Measurements from ENCODE around the gene GORASP2. TPM values are rescaled to one million over a fixed set of nuclear protein-coding genes. Genes with fewer than 3 reads are reported as not detected.

The GORASP2 gene
- total RNA-seq, 1 experiment from 2014 or later = 143 TPM

GRCh38 chr2:170929686-170930050 lies 615 bp downstream of the GORASP2 start:
- Histone ChIP-seq H3K36me3 (ENCODE audit: control insufficient read depth, insufficient read depth, low read length) (no peaks in the 10 kb centered on the region; the same call in 1 of the 2 replicates), H3K4me3 (ENCODE audit: low read depth, low read length) (peak overlapping the region; percentile 98), H3K4me1 (peaks cover 21% of the 10 kb centered on the region), H3K9me3 (0 out of 2 replicates have a peak, but pooled peaks cover 3% of the 10 kb centered on the region), H3K27me3 (replicated peaks; ENCODE audit: control insufficient read depth, insufficient read depth, low read length) (no peaks in the 10 kb centered on the region)
- H3K9me3 Mint-ChIP-seq (ENCODE audit: unreplicated experiment) = peaks cover 13% of the 10 kb centered on the region
- H3K27ac Mint-ChIP-seq (ENCODE audit: unreplicated experiment) = peak overlapping the region; percentile 99
- intact Hi-C loops (cut with micrococcal nuclease; ENCODE audit: unreplicated experiment) = loop anchor here (2.0 to 5.0 kb wide), 4 partner anchors 57 to 503 kb away; partner anchors contain the start of genes METTL8 and SP5
- BruUV-seq (replicated peaks) = no TSS peak
- ChIA-PET CTCF (interaction anchor here (0.9 to 1.4 kb wide), 6 partner anchors 11 to 160 kb away, joined by 3 to 7 read pairs (median 3); partner anchors contain the start of gene ERICH2), POLR2A (interaction anchor here (0.6 to 2.1 kb wide), 4 partner anchors 57 to 504 kb away, joined by 3 to 7 read pairs (median 4); partner anchors contain the start of genes DCAF17 and METTL8)
- peaks cover 29% of the 10 kb centered on the region for H3K4me1 Mint-ChIP-seq (ENCODE audit: low read depth, unreplicated experiment)
- peak; percentile 78 to 80 for DNase-seq
- H3K36me3 Mint-ChIP-seq (ENCODE audit: insufficient read depth, unreplicated experiment) = peaks cover 37% of the 10 kb centered on the region
- peak overlapping the region; percentile 98 for H3K4me3 Mint-ChIP-seq (ENCODE audit: unreplicated experiment)
- H3K27me3 Mint-ChIP-seq (ENCODE audit: insufficient read depth, unreplicated experiment) = no peaks in the 10 kb centered on the region
- TF ChIP-seq, protein P1, sequence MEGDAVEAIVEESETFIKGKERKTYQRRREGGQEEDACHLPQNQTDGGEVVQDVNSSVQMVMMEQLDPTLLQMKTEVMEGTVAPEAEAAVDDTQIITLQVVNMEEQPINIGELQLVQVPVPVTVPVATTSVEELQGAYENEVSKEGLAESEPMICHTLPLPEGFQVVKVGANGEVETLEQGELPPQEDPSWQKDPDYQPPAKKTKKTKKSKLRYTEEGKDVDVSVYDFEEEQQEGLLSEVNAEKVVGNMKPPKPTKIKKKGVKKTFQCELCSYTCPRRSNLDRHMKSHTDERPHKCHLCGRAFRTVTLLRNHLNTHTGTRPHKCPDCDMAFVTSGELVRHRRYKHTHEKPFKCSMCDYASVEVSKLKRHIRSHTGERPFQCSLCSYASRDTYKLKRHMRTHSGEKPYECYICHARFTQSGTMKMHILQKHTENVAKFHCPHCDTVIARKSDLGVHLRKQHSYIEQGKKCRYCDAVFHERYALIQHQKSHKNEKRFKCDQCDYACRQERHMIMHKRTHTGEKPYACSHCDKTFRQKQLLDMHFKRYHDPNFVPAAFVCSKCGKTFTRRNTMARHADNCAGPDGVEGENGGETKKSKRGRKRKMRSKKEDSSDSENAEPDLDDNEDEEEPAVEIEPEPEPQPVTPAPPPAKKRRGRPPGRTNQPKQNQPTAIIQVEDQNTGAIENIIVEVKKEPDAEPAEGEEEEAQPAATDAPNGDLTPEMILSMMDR (IDR thresholded peaks at IDR 0.05; ENCODE audit: insufficient read depth in 1 of 2, low read depth in 1 of 2, low read length in 1 of 2, severe bottlenecking in 1 of 2, unreplicated experiment in 1 of 2) = no peak

DNA sequence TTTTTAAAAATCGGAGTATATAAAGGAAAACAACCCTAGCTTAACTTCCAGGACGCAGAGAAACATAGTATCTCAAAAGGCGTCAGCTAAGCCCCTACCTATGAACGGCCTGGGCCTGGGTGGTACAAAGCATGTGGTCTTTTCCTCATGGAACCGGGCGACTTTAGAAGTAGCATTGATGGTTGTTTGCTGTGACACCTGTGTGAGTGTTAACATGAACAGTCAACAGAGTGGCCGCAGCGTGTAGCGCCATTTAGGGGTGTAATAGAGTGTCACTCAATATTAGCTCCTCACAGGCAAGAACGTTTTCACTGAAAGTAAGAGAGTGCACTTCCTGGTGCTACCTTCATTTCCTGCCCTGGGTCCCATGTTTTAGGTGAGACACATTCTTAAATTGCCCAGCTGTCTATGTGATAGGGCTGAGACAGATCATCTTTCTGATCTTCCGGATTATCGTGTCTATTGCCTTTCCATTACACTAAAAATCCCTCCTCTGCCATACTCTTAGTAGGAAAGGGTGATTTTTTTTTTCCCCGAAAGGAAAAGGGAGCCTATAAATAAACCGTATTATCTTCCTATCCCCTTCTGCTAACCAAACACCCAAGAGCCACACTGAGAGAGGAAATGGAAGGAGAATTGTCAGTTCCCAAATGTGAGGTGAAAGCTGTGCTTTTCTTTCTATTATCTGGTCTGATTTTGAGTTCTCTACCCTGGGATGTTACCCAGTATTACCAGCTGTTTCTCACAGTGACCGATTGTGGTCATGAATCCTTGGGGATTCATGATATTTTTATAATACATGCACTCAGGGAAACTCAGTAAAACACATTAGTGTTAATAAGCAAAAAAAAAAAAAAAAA lies 1.3 kb downstream of the GORASP2 start:
- peaks cover 29% of the 10 kb centered on the region for H3K4me1 Mint-ChIP-seq (ENCODE audit: low read depth, unreplicated experiment)
- H3K27me3 Mint-ChIP-seq (ENCODE audit: insufficient read depth, unreplicated experiment) = no peaks in the 10 kb centered on the region
- H3K4me3 Mint-ChIP-seq (ENCODE audit: unreplicated experiment) = peak overlapping the region; percentile 98
- H3K36me3 Mint-ChIP-seq (ENCODE audit: insufficient read depth, unreplicated experiment) = peaks cover 44% of the 10 kb centered on the region
- TSS peak; percentile 36 for BruUV-seq (replicated peaks)
- CTCF ChIA-PET = interaction anchor here (0.7 to 1.2 kb wide), 2 partner anchors 10 to 132 kb away, joined by 3 read pairs; no protein-coding TSS in a partner anchor
- Histone ChIP-seq H3K27me3 (replicated peaks; ENCODE audit: control insufficient read depth, insufficient read depth, low read length) (no peaks in the 10 kb centered on the region), H3K4me1 (peaks cover 21% of the 10 kb centered on the region), H3K36me3 (ENCODE audit: control insufficient read depth, insufficient read depth, low read length) (no peaks in the 10 kb centered on the region), H3K9me3 (0 out of 2 replicates have a peak, but pooled peaks cover 3% of the 10 kb centered on the region), H3K4me3 (ENCODE audit: low read depth, low read length) (peak overlapping the region; percentile 98)
- DNase-seq = peak in 1 of 2 experiments; percentile 36
- H3K27ac Mint-ChIP-seq (ENCODE audit: unreplicated experiment) = peak overlapping the region; percentile 99
- H3K9me3 Mint-ChIP-seq (ENCODE audit: unreplicated experiment) = peaks cover 13% of the 10 kb centered on the region
- TF ChIP-seq, protein P1 (IDR thresholded peaks at IDR 0.05; ENCODE audit: insufficient read depth in 1 of 2, low read depth in 1 of 2, low read length in 1 of 2, severe bottlenecking in 1 of 2, unreplicated experiment in 1 of 2) = no peak
- POLR2A ChIA-PET = interaction anchor here (0.7 to 2.1 kb wide), 3 partner anchors 159 to 1357 kb away, joined by 3 to 7 read pairs (median 5); partner anchors contain the start of genes DCAF17 and METTL8
- intact Hi-C loops (cut with micrococcal nuclease; ENCODE audit: unreplicated experiment) = no loop called here

GRCh38 chr2:170930991-170931266 lies 1.9 kb downstream of the GORASP2 start:
- POLR2A ChIA-PET = interaction anchor here (0.7 kb wide), 1 partner anchor 1358 kb away, joined by 5 read pairs; no protein-coding TSS in a partner anchor
- no peak for DNase-seq
- Mint-ChIP-seq H3K9me3 (ENCODE audit: unreplicated experiment) (peaks cover 13% of the 10 kb centered on the region), H3K27me3 (ENCODE audit: insufficient read depth, unreplicated experiment) (no peaks in the 10 kb centered on the region), H3K36me3 (ENCODE audit: insufficient read depth, unreplicated experiment) (peaks cover 50% of the 10 kb centered on the region), H3K27ac (ENCODE audit: unreplicated experiment) (peak overlapping the region; percentile 99), H3K4me3 (ENCODE audit: unreplicated experiment) (peak overlapping the region; percentile 98), H3K4me1 (ENCODE audit: low read depth, unreplicated experiment) (peaks cover 29% of the 10 kb centered on the region)
- no peaks in the 10 kb centered on the region for H3K36me3 ChIP-seq (ENCODE audit: control insufficient read depth, insufficient read depth, low read length)
- intact Hi-C loops (cut with micrococcal nuclease; ENCODE audit: unreplicated experiment) = no loop called here
- peak overlapping the region; percentile 98; the same call in 1 of the 2 replicates for H3K4me3 ChIP-seq (ENCODE audit: low read depth, low read length)
- peaks cover 21% of the 10 kb centered on the region for H3K4me1 ChIP-seq
- no peaks in the 10 kb centered on the region for H3K27me3 ChIP-seq (replicated peaks; ENCODE audit: control insufficient read depth, insufficient read depth, low read length)
- H3K9me3 ChIP-seq = 0 out of 2 replicates have a peak, but pooled peaks cover 3% of the 10 kb centered on the region
- TF ChIP-seq, protein P1 (IDR thresholded peaks at IDR 0.05; ENCODE audit: insufficient read depth in 1 of 2, low read depth in 1 of 2, low read length in 1 of 2, severe bottlenecking in 1 of 2, unreplicated experiment in 1 of 2) = no peak
- CTCF ChIA-PET = interaction anchor here (0.7 kb wide), 1 partner anchor 132 kb away, joined by 3 read pairs; no protein-coding TSS in a partner anchor
- BruUV-seq (replicated peaks) = no TSS peak

Measured in Caco-2 (cell line).